Stomach (tissue), 4 donors: ENCODE data around the gene MKRN2OS.

ENCODE experiments used
- EP300 ChIP-seq: sonication (generic); formaldehyde crosslinking; IDR thresholded peaks from one replicate; pipeline ENCODE4 v1.6.1; 2017; ENCODE audit warnings: antibody characterized with exemption
- POLR2A ChIP-seq, 4 donors: fragments of 450-650 bp; IDR thresholded peaks; one replicate each; pipeline ENCODE4 v1.6.1; 2016; ENCODE audit warnings: antibody characterized with exemption in 4 of 4, control low read depth in 2 of 4, mild to moderate bottlenecking in 1 of 4, moderate library complexity in 1 of 4
- POLR2AphosphoS5 ChIP-seq, 3 donors: sonication (generic); formaldehyde crosslinking; IDR thresholded peaks; one replicate each; pipeline ENCODE4 v1.6.1; 2016; ENCODE audit warnings: antibody characterized with exemption in 3 of 3
- TF ChIP-seq, protein P1 (sequence below), 7 experiments: fragments of 450-650 bp in 4 of 7; fragments of 200-600 bp in 3 of 7; sonication (generic) in 3 of 7; IDR thresholded peaks; one replicate each; pipeline ENCODE4 v1.5.1; 2016 to 2019; ENCODE audit warnings: antibody characterized with exemption in 7 of 7, control low read depth in 2 of 7, mild to moderate bottlenecking in 1 of 7

DNA sequence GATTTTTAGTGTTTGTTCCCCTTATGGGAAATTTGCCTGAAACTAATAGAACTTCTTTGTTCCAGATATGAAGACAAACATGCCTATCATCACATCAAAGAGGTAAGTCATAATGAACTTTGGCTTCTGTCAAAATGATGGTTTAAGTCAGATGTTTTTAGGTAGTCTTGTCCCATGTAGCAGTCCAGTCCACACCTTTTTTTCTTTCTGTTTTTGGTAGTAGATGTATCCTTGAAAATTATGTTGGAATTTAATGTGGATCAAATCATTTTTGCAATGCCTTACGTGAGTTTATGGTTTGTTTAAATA is 48.9 kb downstream of the MKRN2OS start:
- TF ChIP-seq, protein P1, sequence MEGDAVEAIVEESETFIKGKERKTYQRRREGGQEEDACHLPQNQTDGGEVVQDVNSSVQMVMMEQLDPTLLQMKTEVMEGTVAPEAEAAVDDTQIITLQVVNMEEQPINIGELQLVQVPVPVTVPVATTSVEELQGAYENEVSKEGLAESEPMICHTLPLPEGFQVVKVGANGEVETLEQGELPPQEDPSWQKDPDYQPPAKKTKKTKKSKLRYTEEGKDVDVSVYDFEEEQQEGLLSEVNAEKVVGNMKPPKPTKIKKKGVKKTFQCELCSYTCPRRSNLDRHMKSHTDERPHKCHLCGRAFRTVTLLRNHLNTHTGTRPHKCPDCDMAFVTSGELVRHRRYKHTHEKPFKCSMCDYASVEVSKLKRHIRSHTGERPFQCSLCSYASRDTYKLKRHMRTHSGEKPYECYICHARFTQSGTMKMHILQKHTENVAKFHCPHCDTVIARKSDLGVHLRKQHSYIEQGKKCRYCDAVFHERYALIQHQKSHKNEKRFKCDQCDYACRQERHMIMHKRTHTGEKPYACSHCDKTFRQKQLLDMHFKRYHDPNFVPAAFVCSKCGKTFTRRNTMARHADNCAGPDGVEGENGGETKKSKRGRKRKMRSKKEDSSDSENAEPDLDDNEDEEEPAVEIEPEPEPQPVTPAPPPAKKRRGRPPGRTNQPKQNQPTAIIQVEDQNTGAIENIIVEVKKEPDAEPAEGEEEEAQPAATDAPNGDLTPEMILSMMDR (IDR thresholded peaks at IDR 0.05), result no peak
- TF ChIP-seq POLR2A (IDR thresholded peaks at IDR 0.05) (no peak), POLR2AphosphoS5 (IDR thresholded peaks at IDR 0.05) (no peak), EP300 (no peak)
